ACC112 (cell line): ENCODE measurements around the gene VSX1.

Experiments
- H2AFZ ChIP-seq: fragments of 200-600 bp; sonication (generic); one replicate; pipeline ENCODE4 v1.6.0; 2017; ENCODE audit warnings: antibody characterized with exemption, low read length; ENCODE audit not compliant: unreplicated experiment
- H3K27ac ChIP-seq: fragments of 200-600 bp; sonication (generic); 2 replicates; pipeline ENCODE4 v1.5.1; 2014; ENCODE audit warnings: low read depth, mild to moderate bottlenecking, antibody characterized with exemption, low read length, moderate library complexity
- H3K27me3 ChIP-seq: fragments of 200-600 bp; sonication (generic); 2 replicates; pipeline ENCODE4 v1.6.1; 2014; ENCODE audit warnings: mild to moderate bottlenecking, antibody characterized with exemption, low read length, moderate library complexity, mixed read lengths; ENCODE audit not compliant: insufficient read depth
- H3K36me3 ChIP-seq: fragments of 200-600 bp; sonication (generic); 2 replicates; pipeline ENCODE4 v1.6.1; 2016; ENCODE audit warnings: mild to moderate bottlenecking, antibody characterized with exemption, low read length, moderate library complexity, mixed read lengths; ENCODE audit not compliant: insufficient read depth
- H3K4me1 ChIP-seq: fragments of 200-600 bp; sonication (generic); one replicate; pipeline ENCODE4 v1.6.1; 2016; ENCODE audit warnings: low read length, mixed read lengths; ENCODE audit not compliant: insufficient read depth, unreplicated experiment, control insufficient read depth
- H3K4me3 ChIP-seq: fragments of 200-600 bp; sonication (generic); 2 replicates; pipeline ENCODE4 v1.5.1; 2014; ENCODE audit warnings: mild to moderate bottlenecking, low read depth, low read length
- H3K79me2 ChIP-seq: fragments of 200-600 bp; sonication (generic); one replicate; pipeline ENCODE4 v1.6.0; 2016; ENCODE audit warnings: low read length; ENCODE audit not compliant: control insufficient read depth, unreplicated experiment, insufficient read depth

VSX1 gene

GRCh38 chr20:25065625-25066338 is 16.2 kb downstream of the VSX1 start:
- H3K4me1 ChIP-seq: no peaks in the 10 kb centered on the region
- peaks cover 78% of the 10 kb centered on the region for H3K27me3 ChIP-seq
- H3K27ac ChIP-seq: no peak overlapping the region
- H3K79me2 ChIP-seq: no peaks in the 10 kb centered on the region
- no peaks in the 10 kb centered on the region for H3K36me3 ChIP-seq
- no peak overlapping the region for H2AFZ ChIP-seq
- no peak overlapping the region for H3K4me3 ChIP-seq

DNA sequence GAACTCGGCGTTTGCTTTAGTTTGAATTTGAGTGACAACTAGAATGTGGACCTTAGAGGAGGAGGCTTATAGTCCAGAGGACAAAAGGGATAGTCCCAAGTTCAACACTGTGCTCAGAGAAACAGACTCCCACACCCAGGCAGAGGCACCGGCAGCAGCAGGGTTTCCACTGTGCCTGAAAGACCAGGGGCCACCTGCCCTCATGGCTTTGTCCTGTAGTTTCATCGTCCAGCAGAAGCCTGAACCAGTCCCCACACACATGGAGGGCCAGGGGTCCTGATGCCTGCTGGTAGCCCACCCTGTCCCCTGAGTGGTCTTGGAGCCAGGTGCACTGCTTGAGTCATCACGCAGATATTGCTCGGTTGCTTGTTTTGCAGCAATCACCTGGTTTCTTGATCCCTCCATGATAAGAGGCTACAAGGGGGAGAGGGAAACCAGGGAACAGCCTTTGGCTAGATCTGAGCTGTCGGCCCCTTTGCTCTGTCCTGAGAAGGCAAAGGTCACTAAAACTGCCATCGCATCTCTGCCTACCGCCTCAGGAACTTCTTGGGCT is 16.8 kb downstream of the VSX1 start:
- Histone ChIP-seq H3K79me2 (no peaks in the 10 kb centered on the region), H3K4me1 (no peaks in the 10 kb centered on the region), H3K36me3 (no peaks in the 10 kb centered on the region), H3K27ac (no peak overlapping the region), H3K4me3 (no peak overlapping the region), H3K27me3 (peaks cover 78% of the 10 kb centered on the region), H2AFZ (no peak overlapping the region)

DNA sequence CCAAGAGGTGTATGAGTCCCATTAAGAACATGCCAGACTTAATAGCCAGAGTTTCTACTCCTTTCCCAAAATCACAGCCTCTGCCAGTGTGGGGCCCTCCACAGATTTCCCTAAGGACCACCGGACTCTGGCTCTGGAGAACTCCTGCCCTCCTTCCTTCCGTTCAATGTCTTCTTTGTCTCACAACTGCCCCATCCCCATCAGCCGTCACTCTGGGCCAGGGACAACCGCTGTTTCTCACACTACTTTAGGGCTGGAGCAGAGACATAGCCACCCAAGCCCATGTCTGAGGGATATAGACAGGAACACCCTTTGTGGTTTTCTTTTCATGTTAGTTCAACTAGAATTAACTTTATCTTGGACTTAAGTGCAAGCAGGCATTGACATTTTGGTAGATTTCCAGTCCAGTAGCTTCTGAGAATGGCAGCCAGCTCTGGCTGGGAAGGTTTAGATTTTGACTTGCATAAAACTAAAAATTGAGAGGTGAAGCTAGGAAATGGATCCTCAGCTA is 17.3 kb downstream of the VSX1 start:
- peaks cover 77% of the 10 kb centered on the region for H3K27me3 ChIP-seq
- H3K79me2 ChIP-seq: no peaks in the 10 kb centered on the region
- no peaks in the 10 kb centered on the region for H3K4me1 ChIP-seq
- no peaks in the 10 kb centered on the region for H3K36me3 ChIP-seq
- no peak overlapping the region for H3K4me3 ChIP-seq
- H2AFZ ChIP-seq: no peak overlapping the region
- no peak overlapping the region for H3K27ac ChIP-seq

- no peaks in the 10 kb centered on the region for H3K36me3 ChIP-seq
- no peak overlapping the region for H3K27ac ChIP-seq
- H3K27me3 ChIP-seq: peaks cover 71% of the 10 kb centered on the region
- H3K79me2 ChIP-seq: no peaks in the 10 kb centered on the region
- no peaks in the 10 kb centered on the region for H3K4me1 ChIP-seq
- H2AFZ ChIP-seq: no peak overlapping the region
- no peak overlapping the region for H3K4me3 ChIP-seq
Measured at GRCh38 chr20:25063981-25064380, 18.0 kb downstream of the VSX1 start.

GRCh38 chr20:25063546-25063945 is 18.4 kb downstream of the VSX1 start:
- Histone ChIP-seq H3K4me3 (no peak overlapping the region), H2AFZ (no peak overlapping the region), H3K79me2 (no peaks in the 10 kb centered on the region), H3K27ac (no peak overlapping the region), H3K4me1 (no peaks in the 10 kb centered on the region), H3K36me3 (no peaks in the 10 kb centered on the region), H3K27me3 (peaks cover 66% of the 10 kb centered on the region)

GRCh38 chr20:25062841-25063240 is 19.1 kb downstream of the VSX1 start:
- Histone ChIP-seq H2AFZ (no peak overlapping the region), H3K27ac (no peak overlapping the region), H3K79me2 (no peaks in the 10 kb centered on the region), H3K27me3 (peaks cover 59% of the 10 kb centered on the region), H3K4me1 (no peaks in the 10 kb centered on the region), H3K36me3 (no peaks in the 10 kb centered on the region), H3K4me3 (no peak overlapping the region)

DNA sequence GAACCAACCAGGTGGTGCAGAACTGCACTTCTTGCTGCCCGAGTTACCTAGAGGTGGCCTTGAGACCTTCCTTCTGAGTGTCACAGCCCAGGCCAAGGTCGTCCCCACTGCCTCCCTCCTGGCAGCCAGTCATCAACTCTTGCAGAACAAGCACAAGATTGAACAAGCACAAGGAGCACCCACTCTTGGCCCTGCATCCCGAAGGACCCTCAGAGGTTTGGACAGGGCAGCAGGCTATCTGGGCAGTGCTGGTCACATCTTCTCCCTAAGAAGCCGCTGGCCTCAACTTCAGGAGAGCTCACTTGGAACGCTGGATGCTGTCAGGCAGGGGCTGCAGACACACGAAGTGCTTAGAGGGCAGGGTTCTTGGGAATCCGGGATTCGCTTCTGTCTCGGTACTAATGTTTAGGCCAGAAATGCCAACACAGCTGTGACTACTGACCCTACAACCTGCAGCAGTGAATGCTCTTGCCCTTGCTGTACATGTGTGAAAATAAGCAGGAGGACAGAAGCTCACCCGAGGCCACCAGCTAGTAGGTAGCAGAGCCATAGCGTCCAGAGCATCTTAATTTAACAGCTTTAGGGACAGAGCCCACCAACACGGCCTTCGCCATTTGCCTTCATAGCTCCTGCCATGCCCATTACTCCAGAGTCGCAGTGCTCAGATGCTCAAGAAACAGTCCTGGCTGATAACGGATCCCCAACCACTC is 20.0 kb downstream of the VSX1 start:
- Histone ChIP-seq H3K27ac (no peak overlapping the region), H3K4me3 (no peak overlapping the region), H2AFZ (no peak overlapping the region), H3K79me2 (no peaks in the 10 kb centered on the region), H3K4me1 (no peaks in the 10 kb centered on the region), H3K27me3 (peaks cover 59% of the 10 kb centered on the region), H3K36me3 (no peaks in the 10 kb centered on the region)

GRCh38 chr20:25061103-25061799 is 20.7 kb downstream of the VSX1 start:
- Histone ChIP-seq H3K27ac (no peak overlapping the region), H3K4me3 (no peak overlapping the region), H3K36me3 (no peaks in the 10 kb centered on the region), H2AFZ (no peak overlapping the region), H3K4me1 (peaks cover 7% of the 10 kb centered on the region), H3K27me3 (peaks cover 56% of the 10 kb centered on the region), H3K79me2 (no peaks in the 10 kb centered on the region)

DNA sequence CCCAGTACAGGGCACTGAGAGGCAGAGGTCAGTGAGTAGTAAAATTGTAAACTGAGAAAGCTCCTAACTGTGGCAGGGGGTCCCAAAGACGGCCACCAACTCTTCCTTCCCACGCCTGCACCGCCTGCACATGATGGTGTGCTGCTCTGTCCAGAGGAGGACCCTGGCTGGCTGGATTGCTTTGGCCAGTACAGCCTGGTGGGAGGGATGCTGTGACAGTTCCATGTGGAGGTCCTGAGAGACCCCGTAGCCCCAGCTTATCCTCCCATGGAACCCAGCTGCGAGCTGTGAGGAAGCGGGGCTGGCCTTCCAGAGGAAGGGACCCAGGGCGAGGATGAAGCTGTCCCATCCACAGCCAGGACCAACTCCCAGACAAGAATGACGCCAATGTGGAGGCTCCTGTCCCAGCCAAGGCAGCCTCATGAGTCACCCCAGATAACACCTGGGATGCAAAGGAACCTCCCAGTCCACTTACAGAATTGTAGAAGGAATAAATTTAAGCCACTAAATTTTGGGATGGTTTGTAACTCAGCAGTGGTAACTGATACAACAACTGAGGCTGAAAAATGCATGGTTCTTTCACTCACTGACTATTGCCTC is 22.0 kb downstream of the VSX1 start:
- H3K4me3 ChIP-seq: no peak overlapping the region
- H3K79me2 ChIP-seq: peaks cover 8% of the 10 kb centered on the region
- no peaks in the 10 kb centered on the region for H3K36me3 ChIP-seq
- no peak overlapping the region for H3K27ac ChIP-seq
- no peak overlapping the region for H2AFZ ChIP-seq
- peaks cover 16% of the 10 kb centered on the region for H3K4me1 ChIP-seq
- peaks cover 49% of the 10 kb centered on the region for H3K27me3 ChIP-seq
